ENCODE data around the gene MOAP1. TPM values are rescaled to one million over a fixed set of nuclear protein-coding genes. Genes with fewer than 3 reads are reported as not detected.

Gene MOAP1
- total RNA-seq, 2 donors from 2014 or later: 12.8 to 22.4 TPM

DNA sequence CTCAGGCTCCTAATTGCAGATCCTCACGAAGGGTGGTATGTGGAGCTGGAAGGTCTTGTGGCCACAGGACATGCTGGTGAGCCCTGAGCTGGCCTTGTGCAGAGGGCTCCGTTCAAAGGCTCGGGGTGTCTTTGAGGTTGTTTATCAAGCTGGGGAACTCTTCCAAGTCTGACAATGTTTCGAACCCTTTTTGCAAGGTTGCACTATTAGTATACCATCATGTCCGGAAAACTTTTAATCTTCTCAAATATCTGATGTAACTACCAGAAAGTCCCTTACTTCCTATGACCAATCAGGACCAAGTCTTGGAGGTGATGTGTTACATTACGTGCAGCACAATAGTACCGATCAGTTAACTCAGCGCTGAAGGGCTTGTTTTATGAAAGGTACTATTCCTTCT lies 43.9 kb upstream of the MOAP1 start:
- no peaks in the 10 kb centered on the region for H3K27me3 ChIP-seq
- peaks cover 4% of the 10 kb centered on the region for H3K36me3 ChIP-seq
- intact Hi-C loops (cut with DNase I): no loop called here
- no peak overlapping the region for H3K4me3 ChIP-seq
- H3K4me1 ChIP-seq: no peaks in the 10 kb centered on the region
- no peaks in the 10 kb centered on the region for H3K9me3 ChIP-seq
- H3K9ac ChIP-seq (ENCODE audit: low read depth in 2 of 2, low read length in 2 of 2): no peak overlapping the region
- TF ChIP-seq CTCF (IDR thresholded peaks at IDR 0.05): no peak
- no peak for DNase-seq
- H3K27ac ChIP-seq: no peak overlapping the region

GRCh38 chr14:93223565-93223964 lies 38.9 kb upstream of the MOAP1 start:
- intact Hi-C loops (cut with DNase I): no loop called here
- Histone ChIP-seq H3K4me3 (no peak overlapping the region), H3K27ac (no peak overlapping the region), H3K36me3 (peaks cover 4% of the 10 kb centered on the region), H3K4me1 (no peaks in the 10 kb centered on the region), H3K9me3 (no peaks in the 10 kb centered on the region), H3K27me3 (no peaks in the 10 kb centered on the region), H3K9ac (ENCODE audit: low read depth in 2 of 2, low read length in 2 of 2) (no peak overlapping the region)
- no peak for TF ChIP-seq CTCF (IDR thresholded peaks at IDR 0.05)
- DNase-seq: no peak

GRCh38 chr14:93220509-93220908 lies 35.8 kb upstream of the MOAP1 start:
- no peak for DNase-seq
- no peak for TF ChIP-seq CTCF (IDR thresholded peaks at IDR 0.05)
- no peak overlapping the region for H3K9ac ChIP-seq (ENCODE audit: low read depth in 2 of 2, low read length in 2 of 2)
- no peaks in the 10 kb centered on the region for H3K4me1 ChIP-seq
- no peaks in the 10 kb centered on the region for H3K9me3 ChIP-seq
- H3K4me3 ChIP-seq: no peak overlapping the region
- H3K36me3 ChIP-seq: peaks cover 4% of the 10 kb centered on the region
- no peak overlapping the region for H3K27ac ChIP-seq
- intact Hi-C loops (cut with DNase I): no loop called here
- H3K27me3 ChIP-seq: no peaks in the 10 kb centered on the region

DNA sequence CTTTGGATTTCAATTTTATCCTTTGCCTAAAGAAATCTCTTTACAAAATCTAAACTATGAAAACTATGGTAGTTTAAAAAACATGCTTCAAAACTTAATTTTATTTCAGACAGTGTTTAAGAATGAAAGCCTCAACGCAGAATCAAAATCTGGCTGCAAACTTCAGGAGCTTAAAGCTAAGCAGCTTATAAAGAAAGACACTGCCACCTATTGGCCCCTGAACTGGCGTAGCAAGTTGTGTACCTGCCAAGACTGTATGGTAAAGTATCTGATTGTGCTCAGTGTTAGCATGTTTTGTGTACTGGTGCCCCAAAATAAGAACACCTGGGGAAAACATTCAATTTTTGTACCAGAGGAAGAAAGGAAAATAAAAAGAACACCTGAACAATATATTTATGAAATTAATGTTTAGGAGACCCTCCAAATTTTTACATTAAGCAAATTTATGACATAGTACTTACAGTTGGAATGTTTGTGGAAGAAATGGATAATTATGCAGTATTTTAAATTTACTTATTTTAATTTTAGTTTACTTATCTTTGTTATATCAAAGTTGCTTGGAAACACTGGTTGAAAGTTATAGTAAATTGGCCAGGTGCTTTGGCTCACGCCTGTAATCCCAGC lies 34.5 kb upstream of the MOAP1 start:
- Histone ChIP-seq H3K4me3 (no peak overlapping the region), H3K9ac (ENCODE audit: low read depth in 2 of 2, low read length in 2 of 2) (no peak overlapping the region), H3K27ac (no peak overlapping the region), H3K36me3 (no peaks in the 10 kb centered on the region), H3K9me3 (no peaks in the 10 kb centered on the region), H3K4me1 (no peaks in the 10 kb centered on the region), H3K27me3 (no peaks in the 10 kb centered on the region)
- intact Hi-C loops (cut with DNase I): no loop called here
- DNase-seq: peak; percentile 48
- peak; percentile 43 for TF ChIP-seq CTCF (IDR thresholded peaks at IDR 0.05)

DNA sequence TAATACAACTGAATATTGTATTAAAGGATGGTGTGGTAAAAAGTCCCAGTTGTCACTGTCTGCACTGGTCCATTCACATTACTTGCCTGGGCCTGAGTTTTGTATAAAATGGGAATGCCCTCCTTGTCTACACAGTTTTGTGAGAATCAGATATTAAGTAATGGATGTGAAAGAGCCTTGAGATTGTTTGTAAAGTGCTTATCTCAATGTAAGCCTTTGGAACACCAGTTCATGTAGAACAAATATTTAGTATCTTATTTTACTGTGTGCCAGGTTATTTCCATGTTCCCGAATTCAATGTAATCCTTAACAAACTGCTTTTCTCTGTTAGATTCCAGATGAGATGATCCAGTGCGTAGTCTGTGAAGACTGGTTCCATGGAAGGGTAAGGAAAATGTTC lies 29.9 kb upstream of the MOAP1 start:
- Histone ChIP-seq H3K36me3 (peaks cover 4% of the 10 kb centered on the region), H3K27me3 (no peaks in the 10 kb centered on the region), H3K27ac (no peak overlapping the region), H3K4me3 (no peak overlapping the region), H3K9me3 (no peaks in the 10 kb centered on the region), H3K4me1 (no peaks in the 10 kb centered on the region), H3K9ac (ENCODE audit: low read depth in 2 of 2, low read length in 2 of 2) (no peak overlapping the region)
- no peak for TF ChIP-seq CTCF (IDR thresholded peaks at IDR 0.05)
- intact Hi-C loops (cut with DNase I): no loop called here
- no peak for DNase-seq
